IMR-90 (cell line): ENCODE results near the gene TTC16.

ENCODE experiments used
- BHLHE40 ChIP-seq: fragments of 150-350 bp; IDR thresholded peaks from 2 replicates; pipeline ENCODE4 v1.6.1; 2016; ENCODE audit warnings: mild to moderate bottlenecking, low read depth, low read length
- CTCF ChIP-seq: conservative IDR thresholded peaks from 2 replicates; pipeline ENCODE4 v1.5.1; 2012; ENCODE audit warnings: mild to moderate bottlenecking, low read depth, low read length, improper control_type of control experiment
- MAFK ChIP-seq: IDR thresholded peaks from 2 replicates; pipeline ENCODE4 v1.6.1; 2012; ENCODE audit warnings: low read depth, low read length, improper control_type of control experiment
- MAZ ChIP-seq: IDR thresholded peaks from 2 replicates; pipeline ENCODE4 v1.6.1; 2012; ENCODE audit warnings: low read depth, mild to moderate bottlenecking, low read length, improper control_type of control experiment, moderate library complexity, borderline replicate concordance
- MXI1 ChIP-seq: IDR thresholded peaks from 2 replicates; pipeline ENCODE4 v1.6.1; 2012; ENCODE audit warnings: low read depth, mild to moderate bottlenecking, low read length, moderate library complexity, borderline replicate concordance
- NFE2L2 ChIP-seq: fragments of 150-350 bp; IDR thresholded peaks from 2 replicates; pipeline ENCODE4 v1.6.1; 2016; ENCODE audit warnings: low read depth, mild to moderate bottlenecking, low read length
- POLR2A ChIP-seq: IDR thresholded peaks from 2 replicates; pipeline ENCODE4 v1.6.1; 2012; ENCODE audit warnings: mild to moderate bottlenecking, low read depth, low read length
- RAD21 ChIP-seq: IDR thresholded peaks from 2 replicates; pipeline ENCODE4 v1.6.1; 2012; ENCODE audit warnings: low read length, improper control_type of control experiment

GRCh38 chr9:127734247-127734746, 18.4 kb downstream of the TTC16 start:
- no peak for TF ChIP-seq CTCF
- no peak for TF ChIP-seq MAFK
- TF ChIP-seq POLR2A = no peak
- TF ChIP-seq MXI1 = no peak
- TF ChIP-seq BHLHE40 = no peak
- TF ChIP-seq NFE2L2 = no peak
- no peak for TF ChIP-seq RAD21
- TF ChIP-seq MAZ = no peak
